OCI-LY1 (cell line): ENCODE data around the gene HMGN4.

Experiments used
- CTCF ChIP-seq: fragments of 200-600 bp; sonication (generic), shearing (Covaris generic); IDR thresholded peaks from 2 replicates; pipeline ENCODE4 v1.5.1; 2017; ENCODE audit warnings: mild to moderate bottlenecking, antibody characterized with exemption, low read length, moderate library complexity, mixed read lengths
- EZH2 ChIP-seq: fragments of 200-600 bp; sonication (generic), shearing (Covaris generic); IDR thresholded peaks from 2 replicates; pipeline ENCODE4 v1.8.0; 2017; ENCODE audit warnings: borderline replicate concordance, mixed run types, mild to moderate bottlenecking, antibody characterized with exemption, low read length, moderate library complexity, mixed read lengths

- TF ChIP-seq CTCF (peak; percentile 13; the same call in 1 of the 2 replicates), EZH2 (no peak)
Observed at GRCh38 chr6:26537846-26538571, at the start of gene HMGN4.
